HEK293T (cell line): ENCODE results near the gene LRRC72.
A peak's percentile ranks its signal among the peaks of the same experiment; 100 is the strongest.

Experiments used
- CTCF ChIA-PET: fragments of 350-600 bp; formaldehyde crosslinking; extraction: SDS; loops from one replicate; lab custom pipeline; 2021; ENCODE audit warnings: antibody characterized with exemption, inconsistent platforms; lab: Yijun Ruan, JAX
- POLR2A ChIA-PET: fragments of 350-600 bp; formaldehyde crosslinking; extraction: SDS; loops from one replicate; lab custom pipeline; 2020; ENCODE audit warnings: antibody characterized with exemption, inconsistent platforms; lab: Yijun Ruan, JAX
- DNase-seq: peaks from one replicate; pipeline ENCODE4 v3.0.0; 2012; ENCODE audit warnings: mixed read lengths; ENCODE audit errors: extremely low spot score
- ARNT ChIP-seq: fragments of 450-650 bp; IDR thresholded peaks from 2 replicates; pipeline ENCODE4 v1.6.1; 2017; ENCODE audit warnings: mild to moderate bottlenecking
- BHLHE40 ChIP-seq: fragments of 450-650 bp; IDR thresholded peaks from 2 replicates; pipeline ENCODE4 v1.6.1; 2016; ENCODE audit warnings: mild to moderate bottlenecking, moderate library complexity, borderline replicate concordance
- CTBP1 ChIP-seq: fragments of 450-650 bp; IDR thresholded peaks from 2 replicates; pipeline ENCODE4 v1.6.1; 2016; ENCODE audit warnings: borderline replicate concordance
- ELF4 ChIP-seq: fragments of 450-650 bp; IDR thresholded peaks from 2 replicates; pipeline ENCODE4 v1.6.1; 2017; ENCODE audit warnings: antibody characterized with exemption
- FOXA1 ChIP-seq: fragments of 450-650 bp; IDR thresholded peaks from 2 replicates; pipeline ENCODE4 v1.6.1; 2016; ENCODE audit warnings: mild to moderate bottlenecking
- FOXK2 ChIP-seq: fragments of 450-650 bp; IDR thresholded peaks from 2 replicates; pipeline ENCODE4 v1.6.1; 2016; ENCODE audit warnings: mild to moderate bottlenecking
- FOXM1 ChIP-seq: fragments of 450-650 bp; IDR thresholded peaks from 2 replicates; pipeline ENCODE4 v1.6.1; 2017; ENCODE audit warnings: mild to moderate bottlenecking, borderline replicate concordance
- HDGF ChIP-seq: fragments of 450-650 bp; IDR thresholded peaks from 2 replicates; pipeline ENCODE4 v1.6.1; 2017; ENCODE audit warnings: antibody characterized with exemption, borderline replicate concordance
- L3MBTL2 ChIP-seq: fragments of 450-650 bp; conservative IDR thresholded peaks from 2 replicates; pipeline ENCODE4 v1.6.1; 2016; ENCODE audit warnings: mild to moderate bottlenecking
- LEF1 ChIP-seq: fragments of 450-650 bp; IDR thresholded peaks from 2 replicates; pipeline ENCODE4 v1.6.1; 2017; ENCODE audit warnings: mild to moderate bottlenecking, borderline replicate concordance
- NFRKB ChIP-seq: fragments of 450-650 bp; IDR thresholded peaks from 2 replicates; pipeline ENCODE4 v1.6.1; 2016; ENCODE audit warnings: mild to moderate bottlenecking, moderate library complexity
- PKNOX1 ChIP-seq: fragments of 450-650 bp; IDR thresholded peaks from 2 replicates; pipeline ENCODE4 v1.6.1; 2016
- SP1 ChIP-seq: fragments of 450-650 bp; IDR thresholded peaks from 2 replicates; pipeline ENCODE4 v1.6.1; 2017
- SUZ12 ChIP-seq: fragments of 450-650 bp; IDR thresholded peaks from 2 replicates; pipeline ENCODE4 v1.6.1; 2016; ENCODE audit warnings: mild to moderate bottlenecking
- TARDBP ChIP-seq: fragments of 450-650 bp; IDR thresholded peaks from 2 replicates; pipeline ENCODE4 v1.6.1; 2016
- ZNF384 ChIP-seq: fragments of 450-650 bp; IDR thresholded peaks from 2 replicates; pipeline ENCODE4 v1.6.1; 2016

LRRC72 gene

GRCh38 chr7:16526742-16527540 lies at the start of gene LRRC72:
TSS of gene LRRC72 (plus strand) at chr7:16526825. CDS start at chr7:16526953, 128 bp downstream.
- no peak for DNase-seq
- POLR2A ChIA-PET: no interaction called here
- CTCF ChIA-PET: no interaction called here
- TF ChIP-seq L3MBTL2: no peak
- no peak for TF ChIP-seq PKNOX1
- TF ChIP-seq CTBP1: no peak
- TF ChIP-seq LEF1: no peak
- no peak for TF ChIP-seq FOXK2
- no peak for TF ChIP-seq FOXA1
- TF ChIP-seq BHLHE40: no peak
- no peak for TF ChIP-seq SP1
- no peak for TF ChIP-seq NFRKB
- TF ChIP-seq HDGF: no peak
- TF ChIP-seq TARDBP: no peak

GRCh38 chr7:16479161-16479560 lies 47.5 kb upstream of the LRRC72 start:
- POLR2A ChIA-PET: no interaction called here
- DNase-seq: no peak
- TF ChIP-seq TARDBP: no peak
- no peak for TF ChIP-seq LEF1
- TF ChIP-seq CTBP1: no peak
- no peak for TF ChIP-seq ZNF384
- no peak for TF ChIP-seq FOXK2
- CTCF ChIA-PET: no interaction called here

GRCh38 chr7:16479591-16479990 lies 47.0 kb upstream of the LRRC72 start:
- CTCF ChIA-PET: no interaction called here
- no peak for DNase-seq
- POLR2A ChIA-PET: no interaction called here
- TF ChIP-seq ZNF384: no peak
- no peak for TF ChIP-seq FOXA1
- TF ChIP-seq TARDBP: no peak
- TF ChIP-seq ARNT: no peak
- TF ChIP-seq L3MBTL2: no peak
- TF ChIP-seq SP1: no peak
- no peak for TF ChIP-seq FOXM1
- TF ChIP-seq FOXK2: no peak
- no peak for TF ChIP-seq ELF4
- no peak for TF ChIP-seq NFRKB
- no peak for TF ChIP-seq PKNOX1
- no peak for TF ChIP-seq BHLHE40
- no peak for TF ChIP-seq CTBP1
- no peak for TF ChIP-seq HDGF
- no peak for TF ChIP-seq SUZ12
- TF ChIP-seq LEF1: no peak

- CTCF ChIA-PET: no interaction called here
- POLR2A ChIA-PET: no interaction called here
- TF ChIP-seq BHLHE40 (no peak), TARDBP (no peak), SUZ12 (no peak), ZNF384 (no peak), PKNOX1 (no peak), HDGF (no peak), L3MBTL2 (no peak), ARNT (no peak), FOXK2 (no peak), FOXA1 (no peak), CTBP1 (no peak), ELF4 (no peak), NFRKB (no peak), LEF1 (no peak), SP1 (no peak), FOXM1 (no peak)
- DNase-seq: peak; percentile 13
These were observed 42.0 kb upstream of the LRRC72 start for GRCh38 chr7:16484453-16485158.

- ChIA-PET POLR2A (no interaction called here), CTCF (no interaction called here)
- no peak for DNase-seq
- TF ChIP-seq TARDBP (no peak), PKNOX1 (no peak), ZNF384 (no peak), BHLHE40 (no peak), ELF4 (no peak), ARNT (no peak)
These were observed 35.5 kb upstream of the LRRC72 start for GRCh38 chr7:16491148-16491547.
